H1 (cell line): ENCODE results near the gene DENND2D. TPM values are rescaled to one million over a fixed set of nuclear protein-coding genes. Genes with fewer than 3 reads are reported as not detected.

ENCODE experiments used
- CTCF ChIA-PET: fragments of 300-600 bp; sonication (Branson Sonifier 250); formaldehyde crosslinking; loops from one replicate; lab custom pipeline; 2021; ENCODE audit not compliant: partially characterized antibody; lab: Charles Lee
- POLR2A ChIA-PET: fragments of 300-600 bp; sonication (Branson Sonifier 250); formaldehyde crosslinking; loops from one replicate; lab custom pipeline; 2021; ENCODE audit warnings: inconsistent platforms; ENCODE audit not compliant: partially characterized antibody; lab: Charles Lee
- DNase-seq, 2 experiments: peaks; one replicate each; pipeline versions ENCODE4 v3.0.0 to v3.0.0-alpha.2; 2010 to 2022; ENCODE audit warnings: low spot score in 2 of 2, low read depth in 1 of 2, mixed read lengths in 1 of 2
- FAIRE-seq: peaks from 2 replicates; lab custom pipeline; 2011; peaks lifted over from hg19 to GRCh38; lab: Jason Lieb, UNC
- H2AFZ ChIP-seq: 2 replicates; pipeline ENCODE4 v1.8.1; 2012; ENCODE audit warnings: low read length, inconsistent platforms
- H2AK5ac ChIP-seq: 2 replicates; pipeline ENCODE4 v1.6.1; 2013; ENCODE audit warnings: low read depth, low read length
- H2BK120ac ChIP-seq: replicated peaks from 2 replicates; pipeline ENCODE3; 2013; ENCODE audit warnings: low read depth, low read length, inconsistent platforms
- H2BK12ac ChIP-seq: 2 replicates; pipeline ENCODE4 v1.6.1; 2013; ENCODE audit warnings: low read depth, low read length
- H2BK15ac ChIP-seq: 2 replicates; pipeline ENCODE4 v1.6.1; 2013; ENCODE audit warnings: low read length
- H2BK20ac ChIP-seq: 2 replicates; pipeline ENCODE4 v1.6.1; 2013; ENCODE audit warnings: low read length
- H2BK5ac ChIP-seq: 2 replicates; pipeline ENCODE4 v1.6.1; 2013; ENCODE audit warnings: low read depth, low read length
- H3K14ac ChIP-seq: 2 replicates; pipeline ENCODE4 v1.6.1; 2013; ENCODE audit warnings: inconsistent platforms; ENCODE audit not compliant: insufficient read length
- H3K18ac ChIP-seq: 2 replicates; pipeline ENCODE4 v1.6.1; 2013; ENCODE audit warnings: low read length; ENCODE audit errors: extremely low read depth
- H3K23ac ChIP-seq: 2 replicates; pipeline ENCODE4 v1.6.1; 2013; ENCODE audit warnings: inconsistent platforms; ENCODE audit not compliant: insufficient read length
- H3K23me2 ChIP-seq: 2 replicates; pipeline ENCODE4 v1.6.1; 2013; ENCODE audit warnings: low read depth, low read length
- H3K27ac ChIP-seq: 2 replicates; pipeline ENCODE4 v1.6.1; 2011; ENCODE audit warnings: low read depth, low read length, inconsistent platforms
- H3K27me3 ChIP-seq, 4 experiments: replicated peaks in 1 of 4; 1 replicate in 1 of 4; 2 replicates in 3 of 4; pipeline versions ENCODE4 v1.6.1 to v1.8.1; 2011 to 2013; ENCODE audit warnings: low read length in 3 of 4, mild to moderate bottlenecking in 3 of 4, inconsistent platforms in 2 of 4, mixed read lengths in 2 of 4, moderate library complexity in 1 of 4; ENCODE audit not compliant: control insufficient read depth in 3 of 4, insufficient read depth in 3 of 4; ENCODE audit errors: extremely low read depth in 1 of 4
- H3K36me3 ChIP-seq, 4 experiments: 2 replicates each; pipeline versions ENCODE4 v1.6.1 to v1.8.1; 2011 to 2013; ENCODE audit warnings: mild to moderate bottlenecking in 4 of 4, low read length in 3 of 4, moderate library complexity in 2 of 4, control low read depth in 1 of 4, inconsistent platforms in 1 of 4; ENCODE audit not compliant: insufficient read depth in 4 of 4, control insufficient read depth in 2 of 4
- H3K4ac ChIP-seq: replicated peaks from 2 replicates; pipeline ENCODE3; 2013; ENCODE audit warnings: low read length, low read depth, mixed read lengths, inconsistent platforms; ENCODE audit not compliant: insufficient read length
- H3K4me1 ChIP-seq, 4 experiments: replicated peaks in 1 of 4; 1 replicate in 1 of 4; 2 replicates in 3 of 4; pipeline versions ENCODE4 v1.6.1 to v1.8.1; 2011 to 2013; ENCODE audit warnings: low read length in 3 of 4, inconsistent platforms in 2 of 4, mixed read lengths in 1 of 4; ENCODE audit not compliant: insufficient read depth in 4 of 4, control insufficient read depth in 3 of 4
- H3K4me2 ChIP-seq, 2 experiments: 2 replicates each; pipeline versions ENCODE4 v1.6.1 to v1.8.1; 2011 to 2013; ENCODE audit warnings: low read depth in 2 of 2, low read length in 2 of 2, control low read depth in 1 of 2, inconsistent platforms in 1 of 2, mild to moderate bottlenecking in 1 of 2; ENCODE audit not compliant: insufficient read depth in 1 of 2
- H3K4me3 ChIP-seq, 4 experiments: fragments of 200-600, 300-600 bp in 1 of 4; sonication (generic), shearing (Covaris generic), sonication (Bioruptor Twin) in 1 of 4; 2 replicates each; pipeline versions ENCODE4 v1.5.1 to v1.8.1; 2011 to 2016; ENCODE audit warnings: low read length in 4 of 4, low read depth in 3 of 4, control low read depth in 2 of 4, inconsistent platforms in 2 of 4, mild to moderate bottlenecking in 2 of 4, mixed read lengths in 1 of 4, moderate library complexity in 1 of 4; ENCODE audit not compliant: insufficient read depth in 2 of 4; ENCODE audit errors: extremely low read depth in 1 of 4
- H3K56ac ChIP-seq: replicated peaks from 2 replicates; pipeline ENCODE3; 2013; ENCODE audit warnings: low read depth, mild to moderate bottlenecking, mixed read lengths, low read length, inconsistent platforms; ENCODE audit not compliant: insufficient read length
- H3K79me1 ChIP-seq: 2 replicates; pipeline ENCODE4 v1.6.1; 2013; ENCODE audit warnings: low read depth, low read length, control low read depth
- H3K79me2 ChIP-seq, 2 experiments: 2 replicates each; pipeline versions ENCODE4 v1.6.1 to v1.8.1; 2012 to 2013; ENCODE audit warnings: low read length in 2 of 2, mild to moderate bottlenecking in 2 of 2, inconsistent platforms in 1 of 2; ENCODE audit not compliant: insufficient read depth in 2 of 2, control insufficient read depth in 1 of 2
- H3K9ac ChIP-seq, 4 experiments: replicated peaks in 1 of 4; 1 replicate in 1 of 4; 2 replicates in 3 of 4; pipeline versions ENCODE4 v1.6.1 to v1.8.1; 2011 to 2013; ENCODE audit warnings: low read depth in 3 of 4, low read length in 3 of 4, control low read depth in 2 of 4, mild to moderate bottlenecking in 2 of 4, moderate library complexity in 2 of 4, inconsistent platforms in 1 of 4; ENCODE audit errors: extremely low read depth in 1 of 4
- H3K9me3 ChIP-seq, 2 experiments: 2 replicates each; pipeline versions ENCODE4 v1.6.1 to v1.8.1; 2012 to 2013; ENCODE audit warnings: mild to moderate bottlenecking in 2 of 2, moderate library complexity in 2 of 2, control low read depth in 1 of 2, inconsistent platforms in 1 of 2, low read depth in 1 of 2, low read length in 1 of 2, mixed read lengths in 1 of 2; ENCODE audit not compliant: insufficient read depth in 2 of 2
- H4K20me1 ChIP-seq, 2 experiments: replicated peaks in 1 of 2; 2 replicates each; pipeline versions ENCODE3 to v1.8.1; 2011 to 2013; ENCODE audit warnings: inconsistent platforms in 2 of 2, low read length in 2 of 2, mild to moderate bottlenecking in 1 of 2; ENCODE audit not compliant: insufficient read depth in 2 of 2, control insufficient read depth in 1 of 2
- H4K5ac ChIP-seq: 2 replicates; pipeline ENCODE4 v1.6.1; 2013; ENCODE audit warnings: low read length, low read depth, mixed read lengths, inconsistent platforms; ENCODE audit not compliant: insufficient read length
- H4K8ac ChIP-seq: 2 replicates; pipeline ENCODE4 v1.8.0; 2013; ENCODE audit warnings: mild to moderate bottlenecking, moderate library complexity, low read length, inconsistent platforms; ENCODE audit not compliant: insufficient read depth; ENCODE audit errors: extremely low read depth
- H4K91ac ChIP-seq: replicated peaks from 2 replicates; pipeline ENCODE3; 2013; ENCODE audit warnings: low read length, mixed read lengths, inconsistent platforms; ENCODE audit not compliant: insufficient read length
- ASH2L ChIP-seq: fragments of 200-600, 300-600 bp; sonication (generic); IDR thresholded peaks from one replicate; pipeline ENCODE4 v1.7.1; 2017; ENCODE audit warnings: low read length
- CBX8 ChIP-seq: fragments of 300-800, 300-1000 bp; sonication (generic); IDR thresholded peaks from 2 replicates; pipeline ENCODE4 v1.7.1; 2016; ENCODE audit warnings: low read depth, low read length, borderline replicate concordance
- JUN ChIP-seq: IDR thresholded peaks from 2 replicates; pipeline ENCODE4 v1.6.1; 2011; ENCODE audit warnings: low read depth, mild to moderate bottlenecking, improper control_type of control experiment, low read length
- KDM1A ChIP-seq: fragments of 200-600, 300-600 bp; sonication (generic); IDR thresholded peaks from 2 replicates; pipeline ENCODE4 v1.7.1; 2016; ENCODE audit warnings: mild to moderate bottlenecking, low read length, borderline replicate concordance
- KDM4A ChIP-seq: IDR thresholded peaks from one replicate; pipeline ENCODE4 v1.7.1; 2012; ENCODE audit warnings: low read depth, mild to moderate bottlenecking, moderate library complexity, low read length, inconsistent platforms; ENCODE audit not compliant: severe bottlenecking
- KDM5A ChIP-seq: fragments of 200-600 bp; IDR thresholded peaks from 2 replicates; pipeline ENCODE4 v1.7.1; 2012; ENCODE audit warnings: mild to moderate bottlenecking, low read length, inconsistent platforms, mixed read lengths
- MAFK ChIP-seq: IDR thresholded peaks from 2 replicates; pipeline ENCODE4 v1.6.1; 2012; ENCODE audit warnings: low read depth, mild to moderate bottlenecking, improper control_type of control experiment, low read length
- NANOG ChIP-seq: IDR thresholded peaks from 2 replicates; pipeline ENCODE4 v1.6.1; 2011; ENCODE audit warnings: low read length, low read depth, mild to moderate bottlenecking, inconsistent platforms; ENCODE audit not compliant: insufficient read depth, poor library complexity, severe bottlenecking
- PHF8 ChIP-seq: fragments of 200-600 bp; sonication (generic); conservative IDR thresholded peaks from 2 replicates; pipeline ENCODE4 v1.7.1; 2012; ENCODE audit warnings: low read depth, mild to moderate bottlenecking, inconsistent platforms, low read length, moderate library complexity
- POU5F1 ChIP-seq: IDR thresholded peaks from 2 replicates; pipeline ENCODE4 v1.6.1; 2011; ENCODE audit warnings: low read depth, mild to moderate bottlenecking, low read length, moderate library complexity
- SP4 ChIP-seq: IDR thresholded peaks from 2 replicates; pipeline ENCODE4 v1.6.1; 2012; ENCODE audit warnings: low read length, inconsistent platforms
- USF2 ChIP-seq: IDR thresholded peaks from 2 replicates; pipeline ENCODE4 v1.6.1; 2011; ENCODE audit warnings: low read length, improper control_type of control experiment
- ZNF274 ChIP-seq: IDR thresholded peaks from 2 replicates; pipeline ENCODE4 v1.7.0; 2012; ENCODE audit warnings: low read length, borderline replicate concordance; ENCODE audit errors: extremely low read depth
- WGBS, 2 experiments: shearing (Covaris generic) in 1 of 2; methylation state at CpG; one replicate each; pipeline versions ENCODE4 v1.1.6 to v1.1.7; 2013 to 2015; ENCODE audit warnings: low lambda C conversion rate in 2 of 2, mixed read lengths in 2 of 2, inconsistent platforms in 1 of 2, low coverage in 1 of 2, missing lambda C conversion rate in 1 of 2; ENCODE audit not compliant: insufficient replicate concordance in 2 of 2, insufficient coverage in 1 of 2, insufficient read length in 1 of 2; ENCODE audit errors: extremely low coverage in 1 of 2, missing lambda C conversion rate in 1 of 2; 5-methylcytosine and 5-hydroxymethylcytosine counted together
- polyA plus RNA-seq, 7 experiments: library from polyadenylated mRNA; depleted of rRNA in 3 of 7; stranded (reverse) in 5 of 7; unstranded in 2 of 7; fragments of >200 nt in 5 of 7; fragments of 200-250 nt in 2 of 7; gene quantifications; 1 replicate in 5 of 7; 2 replicates in 1 of 7; 4 replicates in 1 of 7; pipeline versions ENCODE4 v1.2.1 to v1.2.3, GENCODE V29; 2011 to 2013; ENCODE audit warnings: missing spikeins in 2 of 7, mixed read lengths in 2 of 7
- total RNA-seq: library from RNA; stranded (reverse); fragmentation: NEBNext Ultra II Directional; extraction: Animal tissue kit (Norgen Biotek cat#: 25700); gene quantifications from 2 replicates; pipeline ENCODE4 v1.2.1, GENCODE V29; 2021

The DENND2D gene
- total and polyA plus RNA-seq, 2 of the 8 experiments (the other 6 are each of a cell fraction or from before 2014, with no cell fraction given) = 0.58 to 1.6 TPM

GRCh38 chr1:111191496-111191895 lies 8.9 kb downstream of the DENND2D start:
- Histone ChIP-seq H3K9me3 (no peaks in the 10 kb centered on the region), H3K4me2 (no peak overlapping the region), H3K79me1 (no peaks in the 10 kb centered on the region), H2BK120ac (no peak overlapping the region), H3K56ac (no peak overlapping the region), H3K27me3 (peaks cover 0 to 1% (median 0%) of the 10 kb centered on the region in 4 experiments; a peak in 1 of 7 replicates), H2AK5ac (no peak overlapping the region), H3K4me1 (no peaks in the 10 kb centered on the region), H4K5ac (no peak overlapping the region), H2BK12ac (no peak overlapping the region), H2AFZ (no peak overlapping the region), H2BK15ac (no peak overlapping the region), H2BK20ac (no peak overlapping the region), H4K8ac (no peak overlapping the region), H3K23me2 (no peaks in the 10 kb centered on the region), H3K9ac (no peak overlapping the region), H4K91ac (no peak overlapping the region), H3K79me2 (no peaks in the 10 kb centered on the region), H3K4me3 (no peak overlapping the region), H3K4ac (no peak overlapping the region), H4K20me1 (no peaks in the 10 kb centered on the region), H3K18ac (no peak overlapping the region), H3K14ac (no peak overlapping the region), H3K36me3 (peaks cover 0 to 8% (median 4%) of the 10 kb centered on the region in 4 experiments; a peak in 5 of 8 replicates), H2BK5ac (no peak overlapping the region), H3K23ac (no peak overlapping the region), H3K27ac (no peak overlapping the region)
- WGBS, 2 experiments = 77% methylated on average over 3 of the region's 3 CpGs; no CpG with 5 or more reads in 1 of the 2 experiments
- FAIRE-seq (no peak), DNase-seq (no peak)
- CTCF ChIA-PET = interaction anchor here (0.9 to 1.7 kb wide), 4 partner anchors 9 to 208 kb away, joined by 3 to 5 read pairs (median 4); partner anchors contain the start of genes CHI3L2 and DENND2D
- POLR2A ChIA-PET = interaction anchor here (0.7 to 1.8 kb wide), 5 partner anchors 13 to 52 kb away, joined by 3 to 4 read pairs (median 3); no protein-coding TSS in a partner anchor
- no peak for TF ChIP-seq KDM1A
- TF ChIP-seq JUN = no peak
- TF ChIP-seq KDM4A = no peak
- no peak for TF ChIP-seq PHF8
- no peak for TF ChIP-seq SP4
- no peak for TF ChIP-seq USF2
- TF ChIP-seq MAFK = no peak
- TF ChIP-seq NANOG = no peak
- no peak for TF ChIP-seq KDM5A
- TF ChIP-seq ASH2L = no peak
- TF ChIP-seq CBX8 = no peak
- no peak for TF ChIP-seq ZNF274
- no peak for TF ChIP-seq POU5F1
